IMR-90 (cell line): ENCODE results near the gene SYTL3.

Experiments used
- BHLHE40 ChIP-seq: fragments of 150-350 bp; IDR thresholded peaks from 2 replicates; pipeline ENCODE4 v1.6.1; 2016; ENCODE audit warnings: mild to moderate bottlenecking, low read depth, low read length
- CEBPB ChIP-seq: IDR thresholded peaks from 2 replicates; pipeline ENCODE4 v1.6.1; 2012; ENCODE audit warnings: low read depth, low read length, improper control_type of control experiment
- CHD1 ChIP-seq: IDR thresholded peaks from 2 replicates; pipeline ENCODE4 v1.6.1; 2012; ENCODE audit warnings: low read depth, low read length, improper control_type of control experiment
- CTCF ChIP-seq: conservative IDR thresholded peaks from 2 replicates; pipeline ENCODE4 v1.5.1; 2012; ENCODE audit warnings: mild to moderate bottlenecking, low read depth, low read length, improper control_type of control experiment
- FOS ChIP-seq: fragments of 150-350 bp; IDR thresholded peaks from 2 replicates; pipeline ENCODE4 v1.6.1; 2016; ENCODE audit warnings: low read depth, low read length
- MAFK ChIP-seq: IDR thresholded peaks from 2 replicates; pipeline ENCODE4 v1.6.1; 2012; ENCODE audit warnings: low read depth, low read length, improper control_type of control experiment
- POLR2A ChIP-seq: IDR thresholded peaks from 2 replicates; pipeline ENCODE4 v1.6.1; 2012; ENCODE audit warnings: mild to moderate bottlenecking, low read depth, low read length
- RAD21 ChIP-seq: IDR thresholded peaks from 2 replicates; pipeline ENCODE4 v1.6.1; 2012; ENCODE audit warnings: low read length, improper control_type of control experiment
- RCOR1 ChIP-seq: IDR thresholded peaks from 2 replicates; pipeline ENCODE4 v1.6.1; 2012; ENCODE audit warnings: mild to moderate bottlenecking, low read length, improper control_type of control experiment; ENCODE audit not compliant: insufficient replicate concordance
- RFX5 ChIP-seq: IDR thresholded peaks from 2 replicates; pipeline ENCODE4 v1.8.0; 2012; ENCODE audit warnings: low read depth, mild to moderate bottlenecking, low read length, moderate library complexity
- SMC3 ChIP-seq: fragments of 150-350 bp; IDR thresholded peaks from 2 replicates; pipeline ENCODE4 v1.6.1; 2016; ENCODE audit warnings: low read depth, mild to moderate bottlenecking, antibody characterized with exemption, low read length, moderate library complexity
- USF2 ChIP-seq: fragments of 150-350 bp; IDR thresholded peaks from 2 replicates; pipeline ENCODE4 v1.6.1; 2017; ENCODE audit warnings: mild to moderate bottlenecking, antibody characterized with exemption, low read length, low read depth

- TF ChIP-seq CTCF (no peak), RCOR1 (no peak), RAD21 (no peak), POLR2A (no peak), CEBPB (no peak), MAFK (no peak), BHLHE40 (no peak), SMC3 (no peak), CHD1 (no peak), USF2 (no peak), RFX5 (no peak), FOS (no peak)
Observed at GRCh38 chr6:158619922-158620801, 29.7 kb upstream of the SYTL3 start.
